Esophagus muscularis mucosa (tissue), 3 donors: ENCODE measurements around the gene ANKRD36C.
"Not testable (repeated sequence)": the region's sequence is repeated elsewhere in the genome, so short reads cannot be mapped to it uniquely, and the experiment has no call there.

Source experiments
- CTCF ChIP-seq, 3 experiments: fragments of 200-600 bp in 2 of 3; fragments of 450-650 bp in 1 of 3; sonication (generic) in 2 of 3; IDR thresholded peaks; one replicate each; pipeline ENCODE4 v1.5.1; 2017 to 2019; ENCODE audit warnings: antibody characterized with exemption in 3 of 3, mild to moderate bottlenecking in 2 of 3, moderate library complexity in 1 of 3
- POLR2A ChIP-seq: fragments of 450-650 bp; IDR thresholded peaks from one replicate; pipeline ENCODE4 v1.6.1; 2017; ENCODE audit warnings: antibody characterized with exemption, moderate library complexity, mild to moderate bottlenecking, low read depth
- POLR2AphosphoS5 ChIP-seq, 2 donors: sonication (generic); formaldehyde crosslinking; IDR thresholded peaks; one replicate each; pipeline ENCODE4 v1.6.1; 2017; ENCODE audit warnings: antibody characterized with exemption in 2 of 2

- not testable (repeated sequence) for TF ChIP-seq CTCF (IDR thresholded peaks at IDR 0.05); POLR2A; POLR2AphosphoS5 (IDR thresholded peaks at IDR 0.05)
Observed at GRCh38 chr2:95990884-95991283, 740 bp downstream of the ANKRD36C start.
